GM21390 (cell line): ENCODE data around the gene C14orf180.
"Not testable (repeated sequence)": the region's sequence is repeated elsewhere in the genome, so short reads cannot be mapped to it uniquely, and the experiment has no call there.

Experiments used
- ATAC-seq: cut with Tn5 transposase; IDR thresholded peaks from one replicate; pipeline ENCODE4 v1.9.1; 2021; ENCODE audit not compliant: unreplicated experiment

The C14orf180 gene

DNA sequence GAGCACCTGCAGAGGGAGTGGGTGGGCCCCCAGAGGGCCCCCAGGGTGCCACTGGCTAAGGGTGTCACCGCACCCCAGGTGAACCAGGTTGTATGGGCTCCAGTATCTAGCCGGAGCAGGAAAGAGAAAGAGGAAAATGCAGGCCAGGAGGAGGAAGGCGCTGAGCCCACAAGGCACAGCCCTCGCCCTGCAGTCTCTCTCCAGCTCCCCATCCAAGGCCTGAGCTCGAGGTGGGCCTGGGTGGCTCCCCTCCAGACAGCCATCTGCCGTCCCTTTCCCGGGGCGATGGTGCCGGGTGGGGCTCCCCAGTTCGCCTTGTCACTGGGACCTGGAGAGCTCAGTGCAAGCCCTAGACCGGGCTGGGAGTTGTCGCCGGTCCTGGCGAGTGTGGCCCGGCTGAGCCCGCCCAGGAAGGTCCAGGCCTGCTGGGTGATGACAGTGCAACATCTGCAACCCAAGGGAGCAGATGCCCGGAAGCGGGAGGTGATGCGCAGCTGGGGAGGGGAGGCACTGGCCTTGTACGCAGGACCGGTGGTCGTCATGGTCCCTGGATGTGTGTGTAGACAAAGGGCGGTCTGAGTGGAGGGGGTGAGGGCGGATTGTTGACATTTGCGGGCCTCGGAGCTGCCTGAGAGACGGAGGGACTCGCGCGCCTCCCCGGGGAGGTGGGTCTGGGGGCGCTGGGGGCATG is 24.3 kb downstream of the C14orf180 start:
- no peak for ATAC-seq

DNA sequence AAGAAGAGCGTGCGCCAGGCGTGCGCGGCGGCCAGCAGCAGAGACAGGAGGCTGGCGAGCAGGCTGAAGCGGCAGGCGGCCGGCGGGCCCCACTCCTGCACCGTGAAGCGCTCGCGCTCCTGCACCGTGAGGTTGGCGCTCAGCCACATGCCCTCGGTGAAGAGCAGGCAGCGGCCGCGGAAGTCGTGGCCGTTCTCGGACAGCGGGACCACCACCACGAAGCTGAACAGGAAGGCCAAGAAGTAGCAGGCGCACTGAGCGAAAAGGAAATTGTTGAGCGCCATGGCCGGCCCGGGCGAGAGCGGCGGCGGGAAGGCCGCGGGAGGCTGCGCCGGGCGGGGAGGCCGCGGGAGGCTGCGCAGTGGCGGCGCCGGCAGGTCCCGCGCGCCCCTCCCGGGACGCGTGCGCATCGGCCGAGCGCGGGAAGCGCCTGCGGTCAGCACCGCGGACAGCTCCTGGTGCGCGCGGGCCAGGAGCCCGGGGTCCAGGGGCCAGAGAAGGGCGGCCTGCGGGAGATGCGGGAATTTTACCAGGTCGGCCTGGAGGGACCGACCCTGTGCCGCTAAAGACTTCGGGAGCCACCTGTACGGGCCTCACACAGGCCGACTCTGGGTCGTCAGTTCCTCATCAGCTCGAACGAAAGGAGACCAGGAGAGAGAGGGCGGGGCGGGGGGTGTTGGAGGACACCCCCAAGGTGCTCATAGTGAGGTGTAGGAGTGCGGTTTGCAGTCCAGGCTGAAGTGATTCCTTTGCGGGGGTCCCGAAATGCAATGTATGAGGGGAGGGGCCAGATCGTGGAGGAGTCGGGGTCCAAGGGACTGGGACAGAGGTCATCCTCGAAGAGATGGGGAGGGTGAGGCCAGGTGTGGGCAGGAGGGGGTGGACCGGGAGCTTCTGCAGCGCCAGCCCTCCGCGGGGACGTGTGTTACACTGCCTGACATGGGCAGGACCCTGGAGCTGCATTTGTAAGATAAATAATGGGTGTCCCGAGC is 25.2 kb downstream of the C14orf180 start, which contains the start of gene TMEM179:
Gene TMEM179, minus strand, starts transcription at position 315 of the 992 bp plus-strand sequence. Its CDS starts 31 bp downstream, at position 284.
- no peak for ATAC-seq

DNA sequence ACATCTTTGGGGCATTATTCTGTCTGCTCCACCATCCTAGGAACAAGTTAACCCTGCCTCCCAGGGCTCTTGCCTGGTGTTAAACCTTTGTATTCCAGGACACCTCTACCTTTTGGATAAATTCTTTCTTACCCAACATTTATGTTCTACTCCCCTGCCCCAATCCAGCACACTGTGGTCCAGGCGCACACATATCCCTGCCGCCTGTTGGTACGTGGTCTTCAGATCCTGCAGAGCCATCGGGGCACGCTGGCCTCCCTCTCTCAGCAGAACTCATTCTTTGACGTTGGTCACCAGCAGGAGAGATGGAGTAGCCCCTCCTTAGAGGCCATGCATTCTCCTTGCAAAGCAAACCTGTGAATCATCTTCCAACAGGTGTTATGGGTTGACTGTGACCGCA is 30.1 kb downstream of the C14orf180 start:
- ATAC-seq = no peak

DNA sequence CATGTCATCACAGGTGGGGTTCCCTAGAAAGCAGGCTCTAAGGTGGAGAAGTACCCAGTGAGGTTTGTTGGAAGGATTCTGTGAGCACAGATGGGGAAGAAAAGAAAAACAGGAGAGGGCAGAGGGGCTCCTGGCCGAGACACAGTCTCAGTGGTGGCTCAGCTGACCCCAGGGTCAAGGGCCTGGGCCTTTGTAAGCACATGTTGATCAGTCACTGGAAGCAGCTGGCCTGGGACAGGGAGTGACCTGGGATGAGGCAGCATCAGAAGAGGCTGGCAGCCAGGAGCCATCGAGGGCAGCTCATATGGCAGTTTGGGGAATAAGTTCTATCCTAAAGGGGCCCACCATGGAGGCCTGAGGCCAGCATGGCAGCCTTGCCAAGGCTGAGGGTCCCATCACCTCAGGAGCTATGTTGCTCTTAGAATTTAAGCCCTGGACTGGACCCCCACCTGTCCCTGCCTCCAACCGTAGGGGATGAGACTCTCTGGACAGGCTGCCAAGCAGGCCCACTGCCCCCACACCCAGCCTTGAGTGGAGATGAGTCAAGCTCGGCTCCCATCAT is 31.3 kb downstream of the C14orf180 start:
- ATAC-seq = no peak

GRCh38 chr14:104611881-104612280 is 32.3 kb downstream of the C14orf180 start:
- no peak for ATAC-seq

- ATAC-seq = no peak
These were observed 34.7 kb downstream of the C14orf180 start for GRCh38 chr14:104614126-104614812.

DNA sequence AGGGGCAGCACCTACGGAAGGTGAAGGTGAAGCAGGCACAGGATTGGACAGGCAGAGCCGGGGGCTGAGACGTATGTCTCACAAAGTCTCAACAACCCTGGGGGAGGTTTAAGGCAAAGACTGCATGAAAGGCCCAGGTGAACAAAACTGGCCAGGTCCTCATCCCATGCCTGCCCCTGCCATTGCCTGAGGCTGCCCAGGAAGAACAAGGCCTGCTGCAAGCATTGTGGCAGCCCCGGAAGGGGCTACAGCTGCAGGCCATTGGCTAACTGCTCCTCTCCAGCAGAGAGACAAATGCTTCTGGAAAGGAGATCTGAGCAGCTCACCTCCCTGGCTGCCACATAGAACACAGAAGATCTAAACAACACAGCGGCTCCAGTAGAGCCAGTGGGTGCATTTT is 45.4 kb downstream of the C14orf180 start:
- no peak for ATAC-seq

DNA sequence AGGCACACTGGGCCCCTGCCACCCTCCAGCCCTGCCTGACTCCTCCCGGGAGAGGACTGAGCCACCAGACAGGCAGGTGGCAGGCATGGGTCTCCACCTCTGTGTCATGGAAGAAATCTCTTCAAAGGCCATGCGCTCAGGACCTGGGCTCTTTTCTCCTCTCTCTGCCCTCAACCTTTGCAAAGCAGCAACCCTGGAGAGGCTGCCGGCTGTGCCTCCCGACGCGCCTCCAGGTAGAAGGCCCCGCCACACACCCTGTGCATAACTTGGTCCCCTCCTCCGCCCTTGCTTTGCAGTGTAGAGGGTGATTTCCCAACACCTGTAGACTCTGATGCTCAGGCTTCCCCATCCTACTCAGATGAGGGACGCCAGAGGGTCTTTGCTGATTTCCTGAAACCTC is 53.2 kb downstream of the C14orf180 start:
- no peak for ATAC-seq

DNA sequence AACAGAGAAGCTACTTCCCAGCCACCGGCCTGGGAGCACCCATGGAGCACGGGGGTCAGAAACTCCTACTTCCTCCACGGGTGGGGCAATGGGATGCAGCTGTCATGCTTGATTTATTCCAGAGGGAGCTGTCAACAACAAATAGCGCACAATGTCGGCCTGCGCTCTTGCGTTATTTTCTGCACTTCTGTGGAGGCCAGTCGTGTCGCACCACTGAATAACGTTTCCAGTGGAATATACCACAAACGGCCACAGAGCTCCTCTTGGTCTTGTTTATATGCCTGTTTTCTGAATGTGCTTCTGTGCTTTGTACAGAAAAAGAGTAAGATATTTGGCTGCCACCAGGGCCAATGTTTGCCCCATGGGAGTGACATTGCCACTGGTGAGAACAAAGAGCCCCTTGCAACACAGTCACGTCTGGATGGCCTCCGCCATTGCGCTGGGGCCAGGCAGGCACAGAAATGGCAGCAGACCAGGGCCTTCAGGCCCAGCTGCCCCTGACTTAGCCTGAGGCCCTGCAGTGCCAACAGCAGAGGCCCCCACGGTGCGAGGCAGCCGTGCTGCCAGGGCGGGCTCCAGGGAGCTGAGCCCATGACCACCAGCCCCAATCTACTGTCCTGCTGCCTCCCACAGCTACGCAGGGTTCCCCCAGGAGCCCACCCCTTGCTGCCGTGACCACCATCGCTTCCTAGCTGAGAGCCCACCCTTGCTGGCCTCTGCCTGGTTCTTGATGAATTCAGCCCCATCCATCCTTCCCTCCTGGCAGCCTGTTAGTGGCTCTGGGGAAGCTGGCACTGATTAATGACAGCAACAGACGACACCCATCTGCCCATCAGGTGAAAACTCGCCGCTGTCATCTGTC is 53.9 kb downstream of the C14orf180 start:
- no peak for ATAC-seq

- ATAC-seq = no peak
These were observed 54.7 kb downstream of the C14orf180 start for GRCh38 chr14:104634138-104634760.

DNA sequence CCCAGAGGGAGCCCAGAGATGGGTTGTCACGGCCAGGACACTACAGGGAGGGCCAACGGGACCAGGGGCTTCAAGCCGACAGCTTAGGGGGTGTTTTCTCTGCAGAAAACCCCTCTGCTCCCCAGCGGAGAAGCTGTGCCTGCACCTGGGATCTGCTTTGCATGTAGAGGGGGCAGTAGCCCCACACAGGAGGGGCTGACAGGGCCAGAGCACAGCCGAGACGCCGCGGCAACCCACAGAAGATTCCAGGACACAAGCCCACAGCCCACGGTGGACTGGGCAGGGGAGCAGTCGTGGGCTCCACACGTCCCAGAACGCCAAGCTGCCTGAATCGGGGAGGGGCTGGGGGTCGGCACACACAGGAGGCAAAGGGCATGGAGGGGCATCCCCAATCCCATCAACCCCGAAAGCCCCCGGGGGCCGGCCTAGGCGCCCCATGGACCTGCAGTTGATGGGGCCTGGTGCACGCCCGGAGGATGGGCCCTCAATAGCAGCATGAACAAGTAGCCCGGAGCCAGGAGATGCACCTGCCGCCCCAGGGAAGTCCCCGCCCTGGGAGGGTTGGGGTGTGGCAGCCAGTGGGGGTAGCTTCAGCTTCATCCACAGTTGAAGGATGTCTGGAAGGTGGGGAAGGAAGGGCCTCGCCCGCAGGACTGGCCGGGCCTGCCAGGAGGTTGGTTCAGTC is 55.5 kb downstream of the C14orf180 start:
- ATAC-seq = no peak

- ATAC-seq = no peak
These were observed 56.2 kb downstream of the C14orf180 start for GRCh38 chr14:104635717-104636116.

DNA sequence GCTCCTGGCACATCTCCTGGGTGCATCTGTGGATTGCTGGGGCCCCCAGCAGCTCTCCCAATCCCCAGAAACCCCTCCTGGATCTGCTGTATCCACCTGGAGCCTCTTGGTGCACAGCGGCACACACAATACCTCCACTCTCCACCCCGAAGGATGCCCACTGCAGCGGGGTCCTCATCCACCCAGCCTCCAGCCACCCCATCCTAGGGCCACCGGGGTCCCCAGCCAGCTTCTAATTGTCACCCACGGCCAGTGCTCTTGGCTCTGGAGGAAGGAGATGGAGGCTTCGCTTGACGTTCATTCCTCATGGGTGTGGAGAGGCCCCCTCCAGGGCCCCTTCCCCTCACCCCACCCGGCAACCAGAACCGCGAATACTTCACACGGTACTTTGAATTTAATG is 56.6 kb downstream of the C14orf180 start:
- ATAC-seq = no peak

DNA sequence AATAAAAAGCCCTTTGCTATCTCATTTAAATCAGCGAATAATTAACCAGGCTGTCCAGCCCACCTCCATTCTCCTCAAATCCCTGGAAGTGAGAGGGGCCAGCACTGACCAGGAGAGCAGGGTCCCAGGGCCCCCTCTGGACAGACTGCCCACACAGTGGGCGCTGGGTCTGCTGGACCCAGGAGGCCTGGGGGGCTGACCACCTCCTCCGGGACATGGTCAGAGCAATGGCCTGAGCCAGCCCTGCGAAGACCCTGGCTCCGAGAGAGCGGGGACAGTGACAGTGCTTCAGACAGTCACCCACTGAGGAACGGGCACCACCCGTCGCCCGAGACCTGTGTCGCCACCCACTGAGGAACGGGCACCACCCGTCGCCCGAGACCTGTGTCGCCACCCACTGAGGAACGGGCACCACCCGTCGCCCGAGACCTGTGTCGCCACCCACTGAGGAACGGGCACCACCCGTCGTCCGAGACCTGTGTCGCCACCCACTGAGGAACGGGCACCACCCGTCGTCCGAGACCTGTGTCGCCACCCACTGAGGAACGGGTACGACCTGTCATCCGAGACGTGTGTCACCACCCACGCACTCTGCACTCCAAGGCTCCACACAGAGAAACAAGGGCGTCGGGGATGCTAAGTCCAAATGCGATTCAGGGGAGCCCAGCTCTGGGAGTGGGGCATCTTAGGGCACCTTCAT is 57.4 kb downstream of the C14orf180 start:
- ATAC-seq = not testable (repeated sequence)

- ATAC-seq = no peak
These were observed 58.0 kb downstream of the C14orf180 start for GRCh38 chr14:104637546-104638003.

DNA sequence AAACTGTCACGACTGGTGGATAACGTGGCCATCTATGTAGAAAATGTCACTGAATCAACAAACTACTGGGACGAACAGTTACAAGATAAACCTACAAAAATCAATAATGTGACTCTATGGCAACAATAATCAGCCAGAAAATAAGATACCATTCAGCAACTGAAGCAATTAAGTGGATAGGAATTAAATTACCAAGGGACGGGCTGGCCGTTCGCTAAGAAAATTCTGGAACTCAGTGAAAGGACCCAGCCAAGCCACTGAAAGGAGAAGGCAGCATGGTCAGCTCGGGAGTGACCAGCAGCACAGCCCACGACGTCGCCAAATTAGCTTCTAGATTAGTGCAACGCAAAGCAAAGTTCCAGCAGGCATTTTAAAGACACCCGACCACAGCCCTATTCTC is 58.6 kb downstream of the C14orf180 start:
- ATAC-seq = no peak

DNA sequence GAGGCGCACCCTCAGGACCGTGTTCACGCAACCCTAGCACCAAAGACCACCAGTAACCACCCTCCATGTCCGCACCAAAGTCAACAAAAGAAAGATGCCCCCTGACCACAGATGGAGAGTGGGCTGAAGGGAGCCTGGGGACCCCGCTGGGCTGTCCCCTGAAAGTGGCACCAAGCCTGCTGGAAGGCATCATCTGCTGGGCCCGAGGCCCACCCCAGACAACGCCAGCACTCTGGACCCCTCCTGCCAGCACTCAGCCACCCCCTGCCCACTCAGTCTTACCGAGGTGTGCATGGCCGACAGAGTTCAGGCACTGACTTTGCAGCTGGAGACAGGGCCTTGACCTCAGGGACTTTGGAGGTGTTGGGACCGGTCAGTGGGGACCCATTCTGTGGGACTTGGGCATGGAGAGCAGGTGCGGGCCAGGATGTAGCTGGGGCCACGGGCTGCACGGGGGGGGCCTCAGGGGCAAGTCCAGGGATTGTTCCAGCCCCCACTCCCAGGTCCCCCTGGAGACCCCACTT is 59.4 kb downstream of the C14orf180 start:
- ATAC-seq = no peak

DNA sequence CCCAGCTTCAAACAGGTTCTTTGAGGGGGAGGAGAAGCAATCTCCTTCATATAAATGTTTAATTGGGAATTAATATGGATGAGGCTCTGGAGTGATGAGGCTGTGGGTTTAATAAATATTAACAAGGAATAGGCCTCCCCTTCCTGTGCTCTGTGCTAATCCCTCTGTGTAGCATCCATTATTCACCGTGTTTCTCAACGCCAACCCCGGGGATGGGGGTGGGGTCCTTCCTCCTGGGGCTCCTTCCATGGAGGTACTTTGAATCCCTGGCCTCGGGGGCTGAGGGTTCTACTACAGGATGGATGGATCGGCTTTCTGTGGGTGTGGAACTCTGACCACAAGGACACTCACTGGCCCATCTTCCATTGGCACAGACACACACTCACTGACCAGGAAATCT is 59.9 kb downstream of the C14orf180 start:
- ATAC-seq = no peak
